ENCODE results near the gene TMA7. TPM values are rescaled to one million over a fixed set of nuclear protein-coding genes. Genes with fewer than 3 reads are reported as not detected.

TMA7 gene
- polyA plus RNA-seq, 1 experiment = 316 TPM

GRCh38 chr3:48422681-48423080 lies 17.4 kb upstream of the TMA7 start:
- Histone ChIP-seq H3K27ac (ENCODE audit: low read depth, low read length) (no peak overlapping the region), H3K27me3 (ENCODE audit: control insufficient read depth, insufficient read depth, low read length) (no peaks in the 10 kb centered on the region), H3K4me3 (ENCODE audit: low read depth, low read length) (no peak overlapping the region), H3K9me3 (ENCODE audit: control insufficient read depth, insufficient read depth, low read length) (no peaks in the 10 kb centered on the region)
- POLR2A ChIA-PET = no interaction called here
- DNase-seq (ENCODE audit: low read depth, low spot score) = no peak
- CTCF ChIA-PET = interaction anchor here (2.3 to 6.2 kb wide), 2 partner anchors 13 to 22 kb away, joined by 11 to 47 read pairs; no protein-coding TSS in a partner anchor
- no peak for TF ChIP-seq CTCF (IDR thresholded peaks at IDR 0.05; ENCODE audit: low read depth, low read length)

GRCh38 chr3:48423241-48423882 lies 16.7 kb upstream of the TMA7 start:
- ChIA-PET CTCF (interaction anchor here (0.6 to 6.2 kb wide), 3 partner anchors 13 to 179 kb away, joined by 3 to 47 read pairs (median 11); no protein-coding TSS in a partner anchor), POLR2A (no interaction called here)
- Histone ChIP-seq H3K4me3 (ENCODE audit: low read depth, low read length) (no peak overlapping the region), H3K27me3 (ENCODE audit: control insufficient read depth, insufficient read depth, low read length) (no peaks in the 10 kb centered on the region), H3K9me3 (ENCODE audit: control insufficient read depth, insufficient read depth, low read length) (no peaks in the 10 kb centered on the region), H3K27ac (ENCODE audit: low read depth, low read length) (no peak overlapping the region)
- DNase-seq (ENCODE audit: low read depth, low spot score) = no peak
- TF ChIP-seq CTCF (IDR thresholded peaks at IDR 0.05; ENCODE audit: low read depth, low read length) = no peak

- Histone ChIP-seq H3K27ac (ENCODE audit: low read depth, low read length) (no peak overlapping the region), H3K27me3 (ENCODE audit: control insufficient read depth, insufficient read depth, low read length) (no peaks in the 10 kb centered on the region), H3K4me3 (ENCODE audit: low read depth, low read length) (no peak overlapping the region), H3K9me3 (ENCODE audit: control insufficient read depth, insufficient read depth, low read length) (no peaks in the 10 kb centered on the region)
- no peak for TF ChIP-seq CTCF (IDR thresholded peaks at IDR 0.05; ENCODE audit: low read depth, low read length)
- no peak for DNase-seq (ENCODE audit: low read depth, low spot score)
- POLR2A ChIA-PET = no interaction called here
- CTCF ChIA-PET = interaction anchor here (0.6 to 6.2 kb wide), 3 partner anchors 12 to 180 kb away, joined by 3 to 47 read pairs (median 11); no protein-coding TSS in a partner anchor
These were observed 16.0 kb upstream of the TMA7 start for GRCh38 chr3:48423883-48424695.

- ChIA-PET POLR2A (interaction anchor here (0.6 kb wide), 1 partner anchor 45 kb away, joined by 3 read pairs; no protein-coding TSS in a partner anchor), CTCF (interaction anchor here (6.2 kb wide), 1 partner anchor 11 kb away, joined by 47 read pairs; no protein-coding TSS in a partner anchor)
- H3K27me3 ChIP-seq (ENCODE audit: control insufficient read depth, insufficient read depth, low read length) = no peaks in the 10 kb centered on the region
- H3K9me3 ChIP-seq (ENCODE audit: control insufficient read depth, insufficient read depth, low read length) = no peaks in the 10 kb centered on the region
- no peak overlapping the region for H3K27ac ChIP-seq (ENCODE audit: low read depth, low read length)
- TF ChIP-seq CTCF (IDR thresholded peaks at IDR 0.05; ENCODE audit: low read depth, low read length) = no peak
- no peak for DNase-seq (ENCODE audit: low read depth, low spot score)
- H3K4me3 ChIP-seq (ENCODE audit: low read depth, low read length) = no peak overlapping the region
These were observed 14.7 kb upstream of the TMA7 start for GRCh38 chr3:48425281-48425812.

All from AG04450 (cell line).